ELF-1 (cell line): ENCODE data around the gene SPAG8.

Source experiments
- DNase-seq: peaks from one replicate; pipeline ENCODE4 v3.0.0-alpha.2; 2016; ENCODE audit warnings: low read depth, low spot score

SPAG8 gene

DNA sequence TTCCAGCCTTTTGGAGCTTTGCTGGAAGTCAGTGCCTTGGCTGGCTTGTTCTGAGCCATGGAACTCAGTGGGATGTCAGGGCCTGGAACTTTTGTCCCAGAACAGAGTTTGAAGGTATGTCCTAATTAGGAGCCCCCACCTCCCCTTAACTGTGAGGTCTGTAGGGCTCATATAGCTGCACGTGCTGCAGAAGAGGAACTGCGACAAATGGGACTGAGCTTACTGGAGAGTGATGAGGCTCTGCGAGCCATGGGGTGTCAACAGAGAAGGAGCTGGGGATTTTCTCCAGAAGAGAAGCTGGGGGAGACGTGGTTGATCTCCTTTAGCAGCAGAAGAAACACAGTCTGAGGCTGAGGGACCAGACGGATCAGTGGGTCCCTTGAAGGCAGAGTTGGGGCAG, 27.9 kb upstream of the SPAG8 start:
- no peak for DNase-seq

DNA sequence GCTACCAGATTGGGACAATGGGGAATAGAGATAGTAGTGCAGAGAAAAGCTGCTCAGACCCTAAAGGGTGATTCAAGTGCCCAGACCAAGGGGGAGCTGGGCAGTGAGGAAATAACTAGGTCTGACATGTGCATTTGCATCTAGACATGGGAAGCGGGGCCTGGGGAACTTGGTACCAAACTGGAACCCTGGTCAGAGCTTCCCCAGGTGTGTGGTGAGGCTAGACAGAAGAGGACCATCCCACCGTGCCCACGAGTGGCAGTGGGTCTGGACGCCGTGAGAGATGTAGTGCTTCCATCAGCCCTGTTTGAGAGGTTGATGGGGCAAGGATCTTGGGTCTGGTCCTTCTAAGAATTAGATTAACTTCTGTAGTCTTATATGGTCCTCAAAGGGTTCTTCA, 24.5 kb upstream of the SPAG8 start:
- DNase-seq, result no peak

DNA sequence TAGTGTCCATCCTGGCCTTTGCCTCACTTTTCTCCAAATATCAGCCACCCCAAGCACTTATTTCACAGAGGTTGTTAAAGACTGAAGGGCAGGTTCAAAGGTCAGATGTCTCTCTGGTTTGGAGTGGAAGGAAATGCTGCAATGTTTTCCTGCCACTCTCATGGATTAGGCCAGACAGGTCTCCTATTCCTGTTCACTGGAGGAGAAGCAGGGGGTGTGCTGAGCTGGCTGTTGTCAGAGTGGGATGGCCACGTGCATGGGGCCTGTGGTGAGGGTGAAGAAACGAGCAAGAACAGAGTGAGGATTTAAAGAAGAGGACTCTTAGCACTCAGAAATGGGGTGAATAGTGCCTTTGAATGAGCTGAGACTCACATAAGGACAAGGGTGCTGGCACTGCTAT, 23.7 kb upstream of the SPAG8 start:
- DNase-seq, result no peak

DNA sequence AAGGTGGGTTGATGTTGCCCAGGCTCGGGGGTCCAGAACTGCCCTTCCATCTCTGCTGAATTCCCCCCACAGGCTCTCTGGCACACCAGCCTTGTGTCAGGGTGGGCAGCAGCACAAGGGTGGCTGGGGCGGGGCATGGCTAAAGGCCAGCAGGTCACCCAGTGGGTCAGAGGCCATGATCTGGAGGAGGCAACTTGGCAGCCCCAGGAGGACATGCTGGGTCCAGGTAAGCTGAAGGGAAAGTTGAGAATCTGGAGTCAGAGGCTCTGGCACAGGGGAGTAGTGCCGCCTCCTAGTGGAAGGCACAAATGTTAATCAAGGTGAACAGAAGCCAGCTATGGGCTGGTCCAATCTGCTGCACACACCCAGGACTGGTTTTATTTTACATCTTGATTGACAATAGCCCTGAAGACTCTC, 23.2 kb upstream of the SPAG8 start:
- DNase-seq, result peak; percentile 23

DNA sequence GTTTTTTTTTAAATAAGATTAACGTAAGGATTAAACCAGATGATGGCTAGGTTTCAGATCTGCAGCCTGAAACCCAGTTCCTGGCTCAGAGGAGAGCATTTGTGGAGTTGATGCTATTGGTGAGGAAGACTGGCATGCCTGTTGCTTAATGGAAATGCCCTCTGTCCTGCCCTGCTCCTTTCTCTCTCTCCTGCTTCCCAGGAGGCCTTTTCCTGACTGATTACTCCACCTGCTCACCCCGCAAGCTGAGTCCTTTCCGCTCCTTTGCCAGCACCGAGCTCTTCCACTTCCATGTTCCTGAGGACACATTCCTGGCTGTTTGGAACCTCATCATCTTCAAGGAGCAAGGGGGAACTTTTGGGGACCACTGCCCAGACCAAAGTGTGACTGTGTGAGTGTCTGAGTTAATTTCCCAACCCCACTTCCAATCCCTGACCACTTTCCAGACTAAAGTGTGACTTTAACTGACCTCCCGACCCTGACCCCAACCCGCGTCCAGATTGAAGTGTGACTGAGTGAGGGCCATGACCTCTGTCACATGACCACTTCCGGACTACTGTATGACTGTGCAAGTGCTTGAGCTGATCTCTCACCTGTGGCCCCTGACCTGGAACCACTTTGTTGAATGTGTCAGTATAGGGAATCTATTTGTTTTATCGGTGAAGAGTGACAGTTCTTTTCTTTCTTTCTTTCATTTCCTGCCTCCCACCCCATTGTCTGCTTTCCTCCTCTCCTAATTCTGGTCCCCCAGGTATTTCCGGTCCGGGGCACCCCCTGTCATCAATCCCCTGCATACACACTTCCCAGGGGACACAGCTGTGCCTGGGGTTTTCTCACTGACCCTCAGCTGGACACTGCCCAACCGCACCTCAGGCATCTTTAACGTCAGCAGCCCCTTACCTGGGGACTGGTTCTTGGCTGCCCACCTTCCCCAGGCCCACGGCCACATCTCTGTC, 22.5 kb upstream of the SPAG8 start:
- no peak for DNase-seq

DNA sequence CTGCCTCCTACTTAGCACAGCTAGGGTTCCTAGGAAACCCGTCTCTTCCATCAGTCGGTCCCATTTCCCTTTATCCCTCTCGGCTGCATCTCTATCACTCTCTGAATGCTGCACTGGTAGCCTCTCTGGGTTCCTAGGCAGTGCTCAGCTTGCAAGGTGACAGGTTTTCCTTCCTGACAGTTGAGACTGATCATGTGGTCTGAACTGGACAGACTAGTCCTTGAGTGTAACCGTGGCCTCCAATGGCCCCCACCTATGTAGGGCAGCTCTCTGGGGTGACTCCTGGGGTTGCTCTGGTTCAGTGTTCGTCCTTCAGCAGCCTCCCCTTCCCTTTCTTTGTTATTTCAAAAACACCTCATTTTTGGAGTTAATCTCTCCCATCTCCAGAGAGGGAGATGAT, 20.8 kb upstream of the SPAG8 start:
- DNase-seq, result no peak

DNA sequence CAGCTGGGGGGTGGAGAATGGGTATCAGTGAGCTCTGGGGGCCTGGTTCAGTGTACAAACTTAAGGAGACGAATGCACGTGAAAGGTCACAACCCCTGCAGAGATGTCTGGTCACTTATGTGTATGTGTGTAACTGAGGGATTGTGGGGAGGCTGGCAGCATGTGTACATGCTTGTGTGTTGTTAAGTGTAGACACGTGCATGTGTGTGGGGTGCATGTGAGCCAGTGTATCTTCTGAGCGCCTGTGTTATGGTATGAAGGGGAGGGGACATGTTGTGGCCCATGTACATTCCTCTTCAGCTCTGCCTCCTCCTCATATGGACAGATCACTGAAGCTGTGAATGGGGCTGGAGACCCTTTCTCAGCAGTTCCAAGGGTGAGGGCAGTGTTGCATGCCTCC, 19.0 kb upstream of the SPAG8 start:
- DNase-seq, result no peak

DNA sequence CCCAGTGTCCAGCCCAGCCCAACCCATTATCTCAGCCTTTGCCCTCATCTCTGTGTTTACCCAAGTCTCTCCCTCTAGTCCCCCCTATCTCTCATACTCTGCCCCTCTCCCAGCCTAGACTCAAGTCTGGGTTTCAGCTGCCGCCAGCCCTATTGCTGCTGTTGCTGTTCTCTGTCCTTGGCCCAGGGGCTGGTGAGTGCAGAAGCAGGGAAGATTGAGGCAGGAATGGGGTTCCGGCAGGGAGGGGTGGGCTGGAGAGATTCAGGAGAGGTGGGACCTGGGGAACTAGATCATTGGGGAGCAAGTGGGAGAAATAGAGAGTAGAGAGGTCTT, 17.7 kb upstream of the SPAG8 start:
- DNase-seq, result no peak

DNA sequence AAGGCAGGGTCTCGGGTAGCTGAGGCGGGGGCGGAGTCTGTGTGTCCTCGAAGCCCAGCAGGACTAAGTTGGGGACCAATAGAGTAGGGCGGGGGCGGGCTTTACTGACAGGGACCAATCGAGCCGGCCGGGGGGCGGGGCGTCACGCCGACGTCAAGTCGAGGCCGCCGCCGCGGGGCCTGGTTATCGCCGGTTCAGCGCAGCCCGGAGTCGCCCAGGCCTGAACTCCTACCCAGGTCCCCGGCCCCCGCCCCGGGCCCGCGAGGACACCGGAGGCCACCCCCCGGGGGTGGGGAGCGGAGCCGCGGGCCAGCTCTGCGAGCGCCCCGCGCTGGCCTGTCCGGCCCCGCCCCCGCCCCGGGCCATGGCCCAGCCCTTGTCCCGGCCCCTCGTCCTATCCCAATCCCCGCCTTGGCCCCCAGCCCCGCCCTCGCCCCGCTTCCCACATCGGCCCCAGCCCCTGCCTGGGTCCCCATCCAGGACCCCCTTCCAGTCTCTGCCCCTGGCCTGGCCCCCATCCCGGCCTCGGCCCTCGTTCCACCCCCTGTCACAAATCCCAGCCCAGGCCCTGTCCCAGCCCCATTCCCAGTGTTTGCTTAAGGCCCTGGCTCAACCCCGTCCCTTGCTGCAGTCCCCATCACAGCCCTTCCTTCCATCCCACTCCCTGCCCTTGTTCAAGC, 17.2 kb upstream of the SPAG8 start, which contains the start of gene TMEM8B:
Gene TMEM8B, plus strand, starts transcription at position 145 of the 680 bp plus-strand sequence. Its CDS starts 220 bp downstream, at position 365.
- peak; percentile 88 for DNase-seq

DNA sequence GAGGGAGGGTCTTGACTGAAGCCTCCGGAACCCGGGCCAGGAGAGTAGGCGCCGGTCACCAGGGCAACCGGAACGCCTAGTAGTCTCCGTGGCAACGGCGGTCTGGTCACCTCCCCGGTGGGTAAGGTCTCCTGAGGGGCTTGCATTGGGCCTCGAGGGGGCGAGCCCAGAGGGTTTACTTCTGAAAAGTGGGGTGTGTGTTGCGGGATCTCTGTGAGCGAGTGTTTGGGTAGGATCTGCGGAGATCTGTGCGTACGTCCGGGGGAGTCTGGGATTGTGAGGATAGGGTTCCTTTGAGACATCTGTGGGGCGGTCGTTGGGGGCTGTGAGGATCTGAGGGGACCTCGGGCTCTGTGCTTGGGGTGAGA, 16.6 kb upstream of the SPAG8 start, which contains the start of gene FAM221B:
Gene FAM221B, minus strand, starts transcription at position 17 of the 368 bp plus-strand sequence. CDS start 2,571 bp downstream, outside the sequence.
- no peak for DNase-seq

DNA sequence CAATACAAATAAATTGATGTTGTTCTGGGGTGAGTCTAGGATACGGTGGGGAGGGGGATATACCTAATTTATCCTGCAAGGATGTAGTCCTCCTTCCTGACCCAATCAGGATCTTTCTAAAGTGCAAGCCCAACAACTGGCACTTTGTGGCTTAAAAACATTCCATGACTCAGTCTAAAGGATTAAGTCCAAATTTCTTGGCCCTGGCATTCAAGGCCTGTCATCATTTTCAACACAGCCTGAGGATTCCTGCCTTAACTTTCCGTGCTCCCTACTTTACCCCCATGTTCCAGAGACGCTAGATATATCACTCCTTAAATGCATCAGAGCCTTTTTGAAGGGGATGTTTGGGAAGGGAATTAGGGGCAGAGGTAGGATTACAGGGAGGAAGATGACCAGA, 15.4 kb upstream of the SPAG8 start:
- DNase-seq, result no peak

DNA sequence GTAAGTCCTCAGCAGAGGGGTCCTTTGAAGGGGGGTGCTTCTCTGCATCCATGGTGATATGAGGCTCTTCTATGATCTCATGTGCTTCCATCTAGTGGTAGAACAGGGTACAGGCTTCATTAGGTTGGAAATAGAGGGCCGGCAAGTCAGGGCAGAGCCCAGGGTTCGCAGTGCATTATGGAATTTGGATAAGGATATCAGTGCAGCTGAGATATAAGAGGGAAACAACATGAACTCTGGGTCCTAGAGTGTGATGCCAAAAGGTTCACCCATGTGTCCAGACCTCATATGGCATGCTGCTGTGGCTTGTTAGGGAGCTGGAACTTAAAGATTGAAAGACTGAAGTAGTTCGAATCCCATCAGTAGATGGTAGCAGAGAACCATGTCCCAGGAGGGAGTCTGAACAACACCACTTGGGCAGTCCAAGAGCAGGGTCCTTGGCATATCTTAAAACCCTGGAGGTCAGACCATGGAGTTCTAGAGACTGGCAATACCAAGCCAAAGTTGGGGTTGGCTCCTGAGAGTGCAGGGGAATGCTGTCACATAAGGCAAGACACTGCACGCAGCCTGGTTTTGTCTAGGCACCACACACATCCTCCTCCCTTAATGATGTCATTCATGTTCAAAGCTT, 14.1 kb upstream of the SPAG8 start:
- peak; percentile 55 for DNase-seq

DNA sequence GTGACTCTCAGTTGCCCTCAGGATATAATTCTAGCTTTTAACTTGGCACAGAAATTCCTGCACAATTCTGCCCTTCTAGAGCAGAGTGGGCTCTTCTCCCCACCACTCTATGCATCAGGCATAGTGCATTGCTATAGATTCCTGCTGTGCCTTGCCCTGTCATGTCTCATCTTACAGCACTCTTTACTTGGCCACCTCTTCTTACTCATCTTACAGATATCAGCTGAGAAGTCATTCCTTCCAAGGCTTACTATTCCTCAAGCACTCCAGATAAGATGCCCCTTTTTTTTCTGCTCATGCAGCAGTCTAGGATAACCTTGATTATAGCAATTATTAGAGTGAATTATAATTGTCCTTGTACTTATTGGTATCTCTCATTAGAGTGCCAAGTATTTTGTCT, 10.9 kb upstream of the SPAG8 start:
- DNase-seq, result no peak

DNA sequence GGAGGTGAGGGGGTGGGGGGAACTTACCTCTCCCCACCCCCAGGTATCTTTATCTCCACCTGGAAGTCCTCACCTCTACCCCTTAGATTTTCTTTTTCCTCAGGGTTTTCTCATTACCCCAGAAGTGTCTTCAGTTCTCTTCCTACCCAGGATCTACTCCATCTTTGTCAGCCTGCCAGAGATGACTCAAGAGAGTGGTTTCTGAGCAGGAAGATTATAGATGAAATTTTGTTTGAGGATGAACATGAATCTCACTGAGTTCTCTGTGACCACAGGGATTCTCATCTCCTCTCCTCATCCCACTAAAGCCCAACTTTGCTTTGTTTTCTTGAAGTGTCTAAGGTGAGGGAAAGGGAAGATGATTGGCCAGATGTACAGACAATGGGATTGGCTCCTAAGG, 8.0 kb upstream of the SPAG8 start:
- no peak for DNase-seq

DNA sequence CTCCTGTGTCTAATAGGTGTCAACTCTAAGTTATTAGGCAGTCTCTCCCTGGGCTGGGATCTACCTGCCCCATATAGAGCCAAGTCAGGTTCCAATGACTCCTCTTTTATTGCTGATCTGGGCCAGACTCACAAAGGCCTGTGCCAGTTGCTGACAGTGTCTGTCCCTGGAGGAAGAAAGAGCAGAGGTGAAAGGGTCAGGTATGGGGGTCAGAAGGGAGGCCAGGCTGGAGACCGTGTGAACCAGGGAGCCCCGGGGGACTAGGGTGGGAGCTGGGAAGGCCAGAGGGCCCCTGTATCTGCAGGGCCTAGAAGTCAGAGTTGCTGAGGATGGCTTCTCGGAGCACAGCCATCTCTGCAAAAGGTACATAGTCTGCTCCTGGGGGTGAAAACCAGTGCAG, 6.3 kb upstream of the SPAG8 start:
- DNase-seq, result no peak

DNA sequence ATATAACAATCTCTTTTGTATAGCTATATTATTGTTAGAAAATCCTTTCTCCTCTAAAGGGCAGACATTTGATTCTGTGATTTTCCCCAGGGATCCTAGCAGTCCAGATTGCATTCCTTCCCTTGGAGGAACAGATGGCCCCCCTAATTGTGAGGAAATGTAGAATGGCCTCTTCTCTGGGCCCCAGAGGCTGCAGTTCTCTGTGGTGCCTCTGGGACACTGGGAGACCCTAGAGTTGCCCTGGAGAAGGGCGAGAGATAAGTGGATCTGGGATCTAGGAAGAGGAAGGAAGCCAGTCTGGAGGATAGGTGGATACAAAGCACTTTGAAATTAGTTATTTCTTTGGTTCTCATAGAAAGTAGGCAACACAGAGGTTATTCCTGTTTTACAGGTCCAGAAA, 4.6 kb upstream of the SPAG8 start:
- DNase-seq, result peak; percentile 24

DNA sequence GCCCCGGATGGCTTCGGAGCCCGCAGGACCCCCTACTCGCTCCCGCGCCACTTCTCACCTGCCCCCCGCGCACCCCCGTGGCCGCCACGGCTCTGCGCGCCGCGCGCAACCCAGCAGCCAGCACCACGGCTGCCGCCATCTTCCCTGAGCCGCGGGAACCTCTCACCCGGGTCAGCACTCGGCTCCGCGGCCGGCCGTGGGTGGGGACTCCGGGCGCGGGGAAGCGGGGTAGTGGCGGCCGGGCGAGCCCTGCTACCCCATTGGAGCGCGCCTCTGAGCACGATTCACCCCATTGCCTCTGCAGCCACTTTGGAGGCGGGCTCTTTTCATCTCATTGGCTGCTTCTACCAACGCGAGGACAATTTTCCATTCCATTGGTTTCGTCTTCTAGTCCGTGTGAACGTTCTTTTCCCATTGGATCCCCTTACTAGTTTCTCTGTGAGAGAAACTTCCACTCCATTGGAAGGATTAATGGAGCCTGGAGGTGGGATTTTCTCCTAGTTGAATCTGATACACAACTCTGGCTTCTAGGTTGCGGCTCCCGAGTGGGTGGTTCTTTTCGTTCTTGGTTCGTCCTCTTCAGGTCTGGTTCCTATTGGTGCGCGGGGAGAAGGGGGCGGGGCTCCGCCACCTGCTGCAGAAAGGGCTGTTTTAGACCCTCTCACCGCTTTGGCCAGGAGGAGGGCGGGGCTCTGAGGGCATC, 2.9 kb upstream of the SPAG8 start, which contains the start of gene HINT2:
Gene HINT2, minus strand, starts transcription at position 202 of the 703 bp plus-strand sequence. Its CDS starts 63 bp downstream, at position 139.
- DNase-seq, result peak; percentile 99

DNA sequence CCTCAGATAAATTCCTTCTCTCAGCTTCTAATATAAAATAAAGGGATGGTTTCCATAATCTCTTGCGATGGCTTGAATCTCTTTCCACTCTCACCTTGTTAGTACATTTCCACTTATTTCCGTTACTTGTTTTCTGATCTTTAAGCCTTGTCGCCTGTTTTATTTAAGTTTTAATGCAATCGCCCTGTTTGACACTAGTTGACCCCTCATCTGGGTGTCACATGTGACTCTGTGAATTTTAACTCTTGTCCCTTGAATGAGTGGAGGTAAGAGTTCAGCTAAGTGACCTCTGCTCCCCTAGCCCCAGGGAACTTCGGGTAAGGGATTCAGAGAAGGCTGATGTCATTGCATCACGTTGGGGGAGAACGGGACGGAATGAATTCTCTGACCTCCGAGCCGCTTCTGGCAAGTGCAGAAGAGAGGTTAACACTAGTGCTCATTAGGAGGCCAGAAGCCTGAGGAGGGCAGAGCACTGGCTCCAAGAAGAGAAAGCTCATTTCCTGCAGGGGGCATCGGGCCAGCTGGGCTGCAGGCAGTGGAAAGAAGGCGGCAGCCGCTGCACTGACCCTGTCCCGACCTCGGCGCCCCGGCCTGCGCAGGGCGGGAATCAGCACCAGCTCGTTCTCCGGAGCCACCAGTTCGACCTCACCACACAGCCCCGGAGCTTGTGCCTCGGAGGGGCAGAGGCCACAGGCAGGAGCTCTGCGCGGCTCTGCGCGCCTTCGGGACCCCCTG, 2.2 kb upstream of the SPAG8 start:
- DNase-seq, result peak; percentile 90

DNA sequence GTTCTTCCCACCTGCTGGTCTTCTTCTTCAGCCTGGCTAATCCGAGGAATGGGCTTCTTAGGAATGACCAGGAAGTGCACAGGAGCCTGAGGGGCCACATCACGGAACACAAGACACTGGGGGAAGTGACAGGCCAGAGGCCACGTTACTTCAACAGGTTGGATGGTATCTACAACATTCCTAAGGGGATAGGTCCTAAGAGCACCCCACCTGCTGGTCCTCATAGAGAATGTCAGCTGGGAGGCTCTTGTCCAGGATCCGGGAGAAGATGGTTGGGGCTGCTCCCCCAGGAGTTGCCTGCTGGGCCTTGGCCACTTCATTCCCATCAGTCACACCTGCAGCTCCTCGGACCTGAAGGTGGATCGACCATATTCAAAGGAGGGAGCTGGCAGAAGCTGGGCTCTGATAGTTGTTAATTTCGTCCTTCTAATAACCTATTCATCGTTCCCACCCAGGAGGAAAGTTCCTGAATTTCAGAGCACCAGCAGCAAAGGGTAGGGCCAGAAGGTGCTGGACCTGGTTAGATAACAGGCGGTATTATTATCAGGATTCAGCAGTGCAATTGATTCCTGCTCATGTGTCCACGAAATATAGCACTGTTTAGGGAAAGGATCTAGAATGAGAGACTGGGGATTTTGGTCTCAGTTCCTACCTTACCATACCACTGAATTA, 1.5 kb upstream of the SPAG8 start:
- peak; percentile 57 for DNase-seq

DNA sequence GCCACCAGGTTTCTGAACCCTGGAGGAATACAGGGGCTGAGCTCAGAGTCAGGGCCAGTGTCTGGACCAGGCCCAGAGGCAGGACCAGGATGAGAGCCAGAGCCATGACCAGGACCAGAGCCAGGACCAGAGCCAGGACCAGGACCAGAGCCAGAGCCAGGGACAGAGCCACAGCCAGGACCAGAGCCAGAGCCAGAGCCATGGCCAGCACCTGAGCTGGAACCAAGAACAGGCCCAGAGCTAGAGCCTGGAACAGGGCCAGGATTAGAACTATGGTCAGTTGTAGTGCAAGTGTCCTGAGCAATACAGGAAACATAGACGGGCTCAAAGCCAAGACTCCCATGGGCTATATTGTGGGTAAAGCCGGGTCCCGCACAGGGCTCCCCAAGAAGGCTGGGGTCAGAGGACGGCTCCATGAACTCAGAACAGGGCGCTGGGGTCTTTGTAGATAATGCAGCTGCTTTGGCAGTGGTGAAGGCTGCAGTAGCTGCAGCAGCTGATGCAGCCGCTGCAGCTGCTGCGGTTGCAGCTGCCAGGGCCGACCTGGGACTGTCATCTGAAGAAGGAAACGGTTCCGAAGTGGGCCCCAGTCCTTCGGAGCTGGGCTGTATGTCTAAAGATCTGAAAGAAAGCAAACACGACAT, 559 bp downstream of the SPAG8 start:
- DNase-seq, result no peak
